ENCODE results near the gene EGLN3.

DNA sequence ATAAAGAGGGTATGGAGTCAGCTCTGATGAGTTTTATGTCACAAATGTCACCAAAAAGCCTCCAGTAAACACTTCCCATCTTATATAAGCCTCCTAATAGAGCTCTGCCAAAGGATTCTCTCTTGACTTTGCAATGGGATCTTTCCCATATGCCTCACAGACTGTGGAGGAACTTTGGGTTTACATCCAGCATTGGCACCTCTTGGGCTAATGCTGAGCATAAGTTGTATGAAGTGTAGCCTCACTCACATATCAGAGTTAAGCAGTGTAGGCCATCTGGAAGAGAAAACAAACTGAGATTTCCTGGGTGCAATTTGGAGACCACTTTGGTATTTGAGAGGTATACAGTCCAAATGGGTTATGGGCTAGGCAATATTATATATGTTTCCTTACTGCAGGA is 24.9 kb downstream of the EGLN3 start:
- no peak for TF ChIP-seq SP1 (CRISPR knock-in tag; conservative IDR thresholded peaks at IDR 0.05)
- TF ChIP-seq, protein P1, sequence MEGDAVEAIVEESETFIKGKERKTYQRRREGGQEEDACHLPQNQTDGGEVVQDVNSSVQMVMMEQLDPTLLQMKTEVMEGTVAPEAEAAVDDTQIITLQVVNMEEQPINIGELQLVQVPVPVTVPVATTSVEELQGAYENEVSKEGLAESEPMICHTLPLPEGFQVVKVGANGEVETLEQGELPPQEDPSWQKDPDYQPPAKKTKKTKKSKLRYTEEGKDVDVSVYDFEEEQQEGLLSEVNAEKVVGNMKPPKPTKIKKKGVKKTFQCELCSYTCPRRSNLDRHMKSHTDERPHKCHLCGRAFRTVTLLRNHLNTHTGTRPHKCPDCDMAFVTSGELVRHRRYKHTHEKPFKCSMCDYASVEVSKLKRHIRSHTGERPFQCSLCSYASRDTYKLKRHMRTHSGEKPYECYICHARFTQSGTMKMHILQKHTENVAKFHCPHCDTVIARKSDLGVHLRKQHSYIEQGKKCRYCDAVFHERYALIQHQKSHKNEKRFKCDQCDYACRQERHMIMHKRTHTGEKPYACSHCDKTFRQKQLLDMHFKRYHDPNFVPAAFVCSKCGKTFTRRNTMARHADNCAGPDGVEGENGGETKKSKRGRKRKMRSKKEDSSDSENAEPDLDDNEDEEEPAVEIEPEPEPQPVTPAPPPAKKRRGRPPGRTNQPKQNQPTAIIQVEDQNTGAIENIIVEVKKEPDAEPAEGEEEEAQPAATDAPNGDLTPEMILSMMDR (IDR thresholded peaks at IDR 0.05), result no peak
- TF ChIP-seq CREM (CRISPR knock-in tag; IDR thresholded peaks at IDR 0.05), result no peak
- TF ChIP-seq ATF1 (CRISPR knock-in tag; IDR thresholded peaks at IDR 0.05), result no peak
- TF ChIP-seq ATF6 (CRISPR knock-in tag; IDR thresholded peaks at IDR 0.05), result no peak
- no peak for TF ChIP-seq CREB1 (CRISPR knock-in tag; IDR thresholded peaks at IDR 0.05)
